Nephron progenitor cell (in vitro differentiated cells): ENCODE results near the gene TXNRD1.

ENCODE experiments used
- DNase-seq: peaks from one replicate; pipeline ENCODE4 v3.0.0; 2021
- H3K27ac Mint-ChIP-seq: 2 replicates; pipeline ENCODE4 v1.8.0; 2021; ENCODE audit warnings: mild to moderate bottlenecking, moderate library complexity, mixed read lengths
- H3K27me3 Mint-ChIP-seq: 2 replicates; pipeline ENCODE4 v1.8.0; 2021; ENCODE audit warnings: mild to moderate bottlenecking, low read depth, mixed read lengths; ENCODE audit not compliant: poor library complexity
- H3K36me3 Mint-ChIP-seq: 2 replicates; pipeline ENCODE4 v1.8.0; 2021; ENCODE audit warnings: low read depth, mixed read lengths
- H3K4me1 Mint-ChIP-seq: 2 replicates; pipeline ENCODE4 v1.8.0; 2021; ENCODE audit warnings: mixed read lengths
- H3K4me3 Mint-ChIP-seq: 2 replicates; pipeline ENCODE4 v1.8.0; 2021; ENCODE audit warnings: mild to moderate bottlenecking, moderate library complexity, mixed read lengths
- H3K9me3 Mint-ChIP-seq: 2 replicates; pipeline ENCODE4 v1.8.0; 2021; ENCODE audit warnings: mild to moderate bottlenecking, moderate library complexity, mixed read lengths
- TF ChIP-seq, protein P1 (sequence below): fragments of 200-600 bp; sonication (generic); IDR thresholded peaks from 2 replicates; pipeline ENCODE4 v1.5.0; 2021; ENCODE audit warnings: antibody characterized with exemption

TXNRD1 gene

DNA sequence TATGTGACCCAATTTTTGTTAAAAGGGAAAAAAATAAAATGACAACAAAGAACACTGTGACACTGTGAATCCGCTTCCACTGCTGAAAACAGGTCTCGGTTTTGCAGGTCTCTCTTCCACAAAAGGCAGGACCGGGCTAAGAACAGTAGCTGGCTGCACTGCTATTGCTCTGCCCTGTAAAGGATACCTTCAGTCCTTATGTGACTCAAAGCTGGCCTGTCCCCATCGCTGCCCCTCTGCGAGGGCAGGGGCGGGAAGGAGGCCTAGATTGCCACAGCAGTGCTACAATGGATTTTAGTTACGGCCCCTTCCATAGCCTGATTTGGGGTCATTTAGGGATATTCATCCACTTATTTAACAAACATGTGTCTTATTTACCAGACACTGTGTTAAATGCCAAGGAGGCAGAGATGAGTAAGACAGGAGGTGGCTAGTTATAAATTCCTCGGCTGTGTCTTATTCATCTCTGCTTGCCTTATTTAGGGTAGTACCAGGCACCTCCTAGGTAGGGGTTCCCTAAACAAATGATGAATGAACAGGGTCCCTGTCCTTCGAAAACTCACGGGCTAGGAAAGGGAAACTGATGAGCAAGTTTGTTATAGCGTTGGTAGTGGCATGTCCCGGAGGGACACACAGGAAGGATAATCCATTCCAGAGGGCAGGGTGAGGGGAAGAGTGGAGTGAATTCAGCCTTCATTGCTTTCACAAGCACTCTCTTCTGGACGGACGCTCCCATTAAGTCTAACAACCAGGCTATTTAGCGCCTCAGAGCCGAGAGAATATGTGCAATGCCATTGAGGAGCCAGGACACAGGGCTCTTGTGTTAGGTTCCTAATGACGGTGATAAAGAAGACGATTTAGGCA lies 161.3 kb downstream of the TXNRD1 start:
- TF ChIP-seq, protein P1, sequence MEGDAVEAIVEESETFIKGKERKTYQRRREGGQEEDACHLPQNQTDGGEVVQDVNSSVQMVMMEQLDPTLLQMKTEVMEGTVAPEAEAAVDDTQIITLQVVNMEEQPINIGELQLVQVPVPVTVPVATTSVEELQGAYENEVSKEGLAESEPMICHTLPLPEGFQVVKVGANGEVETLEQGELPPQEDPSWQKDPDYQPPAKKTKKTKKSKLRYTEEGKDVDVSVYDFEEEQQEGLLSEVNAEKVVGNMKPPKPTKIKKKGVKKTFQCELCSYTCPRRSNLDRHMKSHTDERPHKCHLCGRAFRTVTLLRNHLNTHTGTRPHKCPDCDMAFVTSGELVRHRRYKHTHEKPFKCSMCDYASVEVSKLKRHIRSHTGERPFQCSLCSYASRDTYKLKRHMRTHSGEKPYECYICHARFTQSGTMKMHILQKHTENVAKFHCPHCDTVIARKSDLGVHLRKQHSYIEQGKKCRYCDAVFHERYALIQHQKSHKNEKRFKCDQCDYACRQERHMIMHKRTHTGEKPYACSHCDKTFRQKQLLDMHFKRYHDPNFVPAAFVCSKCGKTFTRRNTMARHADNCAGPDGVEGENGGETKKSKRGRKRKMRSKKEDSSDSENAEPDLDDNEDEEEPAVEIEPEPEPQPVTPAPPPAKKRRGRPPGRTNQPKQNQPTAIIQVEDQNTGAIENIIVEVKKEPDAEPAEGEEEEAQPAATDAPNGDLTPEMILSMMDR: no peak
- H3K4me3 Mint-ChIP-seq: no peak overlapping the region
- peaks cover 11% of the 10 kb centered on the region for H3K27me3 Mint-ChIP-seq
- peak overlapping the region; percentile 36 for H3K27ac Mint-ChIP-seq
- no peaks in the 10 kb centered on the region for H3K36me3 Mint-ChIP-seq
- H3K9me3 Mint-ChIP-seq: peaks cover 4% of the 10 kb centered on the region
- no peak for DNase-seq
- H3K4me1 Mint-ChIP-seq: no peaks in the 10 kb centered on the region

DNA sequence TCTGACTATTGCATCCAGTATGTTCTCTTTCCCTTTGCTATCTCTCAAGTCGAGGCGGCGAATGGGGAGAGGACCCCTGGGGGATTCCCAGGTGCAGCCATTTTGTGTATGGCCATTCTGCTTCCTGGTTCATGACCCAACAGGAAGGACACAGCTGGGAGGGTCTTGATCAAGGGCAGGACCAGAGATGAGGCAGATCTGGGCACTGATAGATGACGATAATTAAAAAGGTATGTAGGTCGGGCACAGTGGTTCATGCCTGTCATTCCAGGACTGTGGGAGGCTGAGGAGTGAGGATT lies 161.9 kb downstream of the TXNRD1 start:
- H3K4me3 Mint-ChIP-seq: no peak overlapping the region
- no peaks in the 10 kb centered on the region for H3K36me3 Mint-ChIP-seq
- peaks cover 1% of the 10 kb centered on the region for H3K9me3 Mint-ChIP-seq
- TF ChIP-seq, protein P1: no peak
- H3K27me3 Mint-ChIP-seq: peaks cover 11% of the 10 kb centered on the region
- no peaks in the 10 kb centered on the region for H3K4me1 Mint-ChIP-seq
- no peak for DNase-seq
- no peak overlapping the region for H3K27ac Mint-ChIP-seq

DNA sequence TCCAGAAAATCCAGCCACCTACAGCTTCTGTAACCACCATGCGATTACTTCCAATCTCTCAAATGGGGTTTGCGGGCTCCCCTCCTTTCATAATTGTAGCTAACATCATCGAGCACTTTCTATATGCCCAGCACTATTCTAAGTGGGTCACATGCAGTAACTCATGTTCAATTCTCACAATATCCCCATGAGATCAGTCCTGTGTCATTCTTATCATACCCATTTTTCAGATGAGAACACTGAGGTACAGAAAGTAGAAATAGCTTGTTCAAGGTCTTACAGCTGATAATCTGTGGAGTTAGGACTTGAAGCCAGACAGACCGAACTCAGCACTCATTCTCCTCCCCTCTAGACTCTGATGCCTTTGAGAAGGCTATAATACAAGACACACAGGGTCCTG lies 162.8 kb downstream of the TXNRD1 start:
- Mint-ChIP-seq H3K4me3 (no peak overlapping the region), H3K4me1 (no peaks in the 10 kb centered on the region), H3K27me3 (peaks cover 11% of the 10 kb centered on the region), H3K27ac (no peak overlapping the region), H3K9me3 (no peaks in the 10 kb centered on the region), H3K36me3 (no peaks in the 10 kb centered on the region)
- no peak for DNase-seq
- TF ChIP-seq, protein P1: no peak

DNA sequence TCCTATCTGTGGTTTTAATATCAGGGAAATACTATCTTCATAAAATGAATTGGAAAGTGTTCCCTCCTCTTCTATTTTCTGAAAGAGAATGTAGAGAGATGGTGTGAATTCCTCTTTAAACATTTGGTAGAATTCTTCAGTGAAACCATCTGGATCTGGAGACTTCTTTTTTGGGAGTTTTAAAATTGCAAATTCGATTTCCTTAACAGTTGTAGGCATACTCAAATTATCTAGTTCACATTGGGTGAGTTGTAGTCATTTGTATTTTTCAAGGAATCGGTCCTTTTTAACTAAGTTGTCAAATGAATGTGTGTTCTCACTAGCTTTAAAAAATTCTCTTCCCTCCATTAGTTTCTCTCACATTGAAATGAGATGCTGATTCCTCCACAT lies 165.8 kb downstream of the TXNRD1 start:
- Mint-ChIP-seq H3K4me3 (no peak overlapping the region), H3K4me1 (no peaks in the 10 kb centered on the region), H3K36me3 (peaks cover 5% of the 10 kb centered on the region), H3K27ac (no peak overlapping the region), H3K9me3 (no peaks in the 10 kb centered on the region), H3K27me3 (peaks cover 11% of the 10 kb centered on the region)
- TF ChIP-seq, protein P1: no peak
- no peak for DNase-seq

DNA sequence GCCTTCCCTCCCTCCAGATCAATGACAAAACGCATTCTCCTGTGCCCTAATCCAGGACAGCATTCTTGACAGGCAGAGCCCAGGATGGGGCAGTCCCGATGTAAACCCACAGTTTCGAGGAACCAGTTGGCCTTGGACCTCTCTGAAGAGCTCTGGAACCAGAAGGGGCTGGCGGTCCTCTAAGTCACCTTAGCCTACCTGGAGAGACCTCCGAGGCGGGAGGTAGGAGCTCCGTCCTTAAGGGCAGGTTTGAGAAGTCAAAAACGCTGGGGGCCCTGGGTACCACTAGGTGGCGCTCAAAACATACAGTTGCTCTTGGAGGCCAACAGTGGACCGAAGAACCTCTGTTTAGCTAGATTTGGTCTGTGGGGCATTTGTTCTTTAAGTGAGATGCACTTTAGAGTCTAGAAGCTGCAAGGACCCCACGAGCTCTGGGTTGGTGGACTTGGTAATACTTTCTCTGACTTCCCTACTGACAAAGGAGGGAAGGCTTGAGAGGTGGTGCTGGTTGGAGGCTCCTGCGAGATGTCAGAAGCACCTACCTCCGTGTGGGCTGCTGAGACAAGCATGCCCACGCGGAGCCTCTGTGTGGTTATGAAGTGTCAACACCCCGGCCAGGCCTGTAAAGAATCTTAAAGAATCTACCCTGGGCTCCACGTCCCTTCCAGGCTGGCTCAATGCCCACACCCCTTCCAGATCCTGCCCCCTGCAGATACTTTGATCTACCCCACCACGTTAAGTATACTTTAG lies 166.3 kb downstream of the TXNRD1 start:
- peaks cover 5% of the 10 kb centered on the region for H3K36me3 Mint-ChIP-seq
- H3K9me3 Mint-ChIP-seq: no peaks in the 10 kb centered on the region
- no peak overlapping the region for H3K27ac Mint-ChIP-seq
- peak overlapping the region; percentile 0 for H3K4me3 Mint-ChIP-seq
- TF ChIP-seq, protein P1: peak; percentile 95
- H3K27me3 Mint-ChIP-seq: peaks cover 11% of the 10 kb centered on the region
- H3K4me1 Mint-ChIP-seq: no peaks in the 10 kb centered on the region
- DNase-seq: peak; percentile 84
